GM19324 (cell line): ENCODE data around the gene C2CD5.
A peak's percentile ranks its signal among the peaks of the same experiment; 100 is the strongest.
"Not testable (repeated sequence)": the region's sequence is repeated elsewhere in the genome, so short reads cannot be mapped to it uniquely, and the experiment has no call there.

ENCODE experiments used
- ATAC-seq: cut with Tn5 transposase; IDR thresholded peaks from one replicate; pipeline ENCODE4 v1.9.1; 2021; ENCODE audit warnings: mild to moderate bottlenecking, moderate library complexity; ENCODE audit not compliant: unreplicated experiment, low FRiP score

Gene C2CD5

GRCh38 chr12:22536346-22536945, 7.9 kb downstream of the C2CD5 start:
- no peak for ATAC-seq

- ATAC-seq, result no peak
Observed at GRCh38 chr12:22535478-22535877, 8.9 kb downstream of the C2CD5 start.

- ATAC-seq, result no peak
Observed at GRCh38 chr12:22535038-22535437, 9.3 kb downstream of the C2CD5 start.

GRCh38 chr12:22533155-22533554, 11.2 kb downstream of the C2CD5 start:
- peak; percentile 81 for ATAC-seq

- ATAC-seq, result no peak
Observed at GRCh38 chr12:22532317-22532716, 12.0 kb downstream of the C2CD5 start.

- no peak for ATAC-seq
Observed at GRCh38 chr12:22531205-22531604, 13.1 kb downstream of the C2CD5 start.

GRCh38 chr12:22529281-22530060, 14.9 kb downstream of the C2CD5 start:
- no peak for ATAC-seq

- no peak for ATAC-seq
Observed at GRCh38 chr12:22527999-22528398, 16.3 kb downstream of the C2CD5 start.

GRCh38 chr12:22526836-22527235, 17.5 kb downstream of the C2CD5 start:
- ATAC-seq, result no peak

GRCh38 chr12:22525426-22525825, 18.9 kb downstream of the C2CD5 start:
- ATAC-seq, result no peak

- ATAC-seq, result no peak
Observed at GRCh38 chr12:22518998-22519397, 25.3 kb downstream of the C2CD5 start.

GRCh38 chr12:22518060-22518719, 26.2 kb downstream of the C2CD5 start:
- no peak for ATAC-seq

- no peak for ATAC-seq
Observed at GRCh38 chr12:22514875-22515274, 29.5 kb downstream of the C2CD5 start.

GRCh38 chr12:22505826-22506225, 38.5 kb downstream of the C2CD5 start:
- ATAC-seq, result no peak

GRCh38 chr12:22500100-22500499, 44.2 kb downstream of the C2CD5 start:
- ATAC-seq, result no peak

- no peak for ATAC-seq
Observed at GRCh38 chr12:22499445-22499844, 44.9 kb downstream of the C2CD5 start.

GRCh38 chr12:22494319-22494718, 50.0 kb downstream of the C2CD5 start:
- ATAC-seq, result no peak

GRCh38 chr12:22491034-22491433, 53.3 kb downstream of the C2CD5 start:
- ATAC-seq, result no peak

- no peak for ATAC-seq
Observed at GRCh38 chr12:22488478-22488877, 55.9 kb downstream of the C2CD5 start.

GRCh38 chr12:22487683-22488082, 56.7 kb downstream of the C2CD5 start:
- ATAC-seq, result not testable (repeated sequence)

- no peak for ATAC-seq
Observed at GRCh38 chr12:22481547-22482104, 62.7 kb downstream of the C2CD5 start.
